Esophagus muscularis mucosa (tissue), 3 donors: ENCODE data around the gene MBD3L2B.

ENCODE experiments used
- POLR2A ChIP-seq: fragments of 450-650 bp; IDR thresholded peaks from one replicate; pipeline ENCODE4 v1.6.1; 2017; ENCODE audit warnings: antibody characterized with exemption, moderate library complexity, mild to moderate bottlenecking, low read depth
- TF ChIP-seq, protein P1 (sequence below), 3 experiments: fragments of 200-600 bp in 2 of 3; fragments of 450-650 bp in 1 of 3; sonication (generic) in 2 of 3; IDR thresholded peaks; one replicate each; pipeline ENCODE4 v1.5.1; 2017 to 2019; ENCODE audit warnings: antibody characterized with exemption in 3 of 3, mild to moderate bottlenecking in 2 of 3, moderate library complexity in 1 of 3

- TF ChIP-seq, protein P1, sequence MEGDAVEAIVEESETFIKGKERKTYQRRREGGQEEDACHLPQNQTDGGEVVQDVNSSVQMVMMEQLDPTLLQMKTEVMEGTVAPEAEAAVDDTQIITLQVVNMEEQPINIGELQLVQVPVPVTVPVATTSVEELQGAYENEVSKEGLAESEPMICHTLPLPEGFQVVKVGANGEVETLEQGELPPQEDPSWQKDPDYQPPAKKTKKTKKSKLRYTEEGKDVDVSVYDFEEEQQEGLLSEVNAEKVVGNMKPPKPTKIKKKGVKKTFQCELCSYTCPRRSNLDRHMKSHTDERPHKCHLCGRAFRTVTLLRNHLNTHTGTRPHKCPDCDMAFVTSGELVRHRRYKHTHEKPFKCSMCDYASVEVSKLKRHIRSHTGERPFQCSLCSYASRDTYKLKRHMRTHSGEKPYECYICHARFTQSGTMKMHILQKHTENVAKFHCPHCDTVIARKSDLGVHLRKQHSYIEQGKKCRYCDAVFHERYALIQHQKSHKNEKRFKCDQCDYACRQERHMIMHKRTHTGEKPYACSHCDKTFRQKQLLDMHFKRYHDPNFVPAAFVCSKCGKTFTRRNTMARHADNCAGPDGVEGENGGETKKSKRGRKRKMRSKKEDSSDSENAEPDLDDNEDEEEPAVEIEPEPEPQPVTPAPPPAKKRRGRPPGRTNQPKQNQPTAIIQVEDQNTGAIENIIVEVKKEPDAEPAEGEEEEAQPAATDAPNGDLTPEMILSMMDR (IDR thresholded peaks at IDR 0.05): no peak
- no peak for TF ChIP-seq POLR2A
These were observed 41.8 kb downstream of the MBD3L2B start for GRCh38 chr19:6979399-6979798.
